OCI-LY3 (cell line): ENCODE results near the gene FAM174B.

Source experiments
- CTCF ChIP-seq: fragments of 200-600, 300-600 bp; sonication (generic); IDR thresholded peaks from 2 replicates; pipeline ENCODE4 v1.5.1; 2014; ENCODE audit warnings: antibody characterized with exemption, low read length, low read depth
- EZH2phosphoT487 ChIP-seq: fragments of 200-600 bp; shearing (Covaris generic); IDR thresholded peaks from 2 replicates; pipeline ENCODE4 v1.6.1; 2018; ENCODE audit warnings: antibody characterized with exemption, mixed run types, low read depth

- no peak for TF ChIP-seq CTCF
- TF ChIP-seq EZH2phosphoT487, result no peak
Observed at GRCh38 chr15:92674347-92674746, 18.8 kb upstream of the FAM174B start.
